HG02759 (cell line): ENCODE measurements around the gene MUTYH.

Experiments
- ATAC-seq: cut with Tn5 transposase; IDR thresholded peaks from one replicate; pipeline ENCODE4 v1.9.1; 2021; ENCODE audit warnings: mild to moderate bottlenecking, moderate library complexity; ENCODE audit not compliant: unreplicated experiment

The MUTYH gene

GRCh38 chr1:45282351-45282750, 57.9 kb downstream of the MUTYH start:
- ATAC-seq: no peak
